Iris pigment epithelial cell (primary cell): ENCODE measurements around the gene PTCH2.
A peak's percentile ranks its signal among the peaks of the same experiment; 100 is the strongest.
"Not testable (repeated sequence)": the region's sequence is repeated elsewhere in the genome, so short reads cannot be mapped to it uniquely, and the experiment has no call there.

Experiments used
- DNase-seq: peaks from one replicate; pipeline ENCODE4 v3.0.0-alpha.2; 2011; ENCODE audit warnings: low read depth

Gene PTCH2

DNA sequence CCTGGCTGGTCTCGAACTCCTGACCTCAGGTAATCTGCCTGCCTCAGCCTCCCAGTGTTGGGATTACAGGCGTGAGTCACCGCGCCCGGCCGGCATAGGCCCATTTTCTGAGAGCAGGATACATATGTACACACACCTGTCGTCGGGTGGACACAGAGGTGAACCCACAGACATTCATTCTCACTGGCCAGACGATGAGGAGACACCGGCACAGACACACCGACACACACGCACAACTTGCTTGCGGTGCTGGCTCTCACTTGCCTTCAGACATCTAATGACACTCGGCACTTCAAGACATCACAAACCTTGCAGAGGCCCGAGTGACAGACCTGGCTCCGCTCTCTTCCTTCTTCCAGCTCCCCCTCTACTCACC, 579 bp downstream of the PTCH2 start:
- DNase-seq, result peak; percentile 18

DNA sequence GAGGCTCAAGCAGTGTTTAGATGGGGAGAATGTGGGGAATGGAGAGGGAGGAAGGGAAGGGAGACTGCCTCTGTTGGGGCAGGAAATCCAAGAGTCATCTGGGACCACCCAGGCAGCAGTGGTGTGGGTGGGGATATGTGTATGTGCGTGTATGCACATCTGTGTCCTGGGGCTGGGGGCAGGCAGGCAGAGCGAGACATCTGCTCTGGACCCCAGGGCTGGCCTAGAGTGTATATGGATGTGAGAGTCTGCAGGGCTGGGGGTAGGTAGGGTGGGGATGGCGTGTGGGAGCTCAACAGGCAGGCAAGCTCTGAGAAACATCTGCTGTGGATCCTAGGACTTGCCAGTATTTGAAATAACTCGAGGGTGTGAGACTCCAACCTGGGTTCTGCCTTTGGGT, 3.5 kb downstream of the PTCH2 start:
- DNase-seq, result no peak

DNA sequence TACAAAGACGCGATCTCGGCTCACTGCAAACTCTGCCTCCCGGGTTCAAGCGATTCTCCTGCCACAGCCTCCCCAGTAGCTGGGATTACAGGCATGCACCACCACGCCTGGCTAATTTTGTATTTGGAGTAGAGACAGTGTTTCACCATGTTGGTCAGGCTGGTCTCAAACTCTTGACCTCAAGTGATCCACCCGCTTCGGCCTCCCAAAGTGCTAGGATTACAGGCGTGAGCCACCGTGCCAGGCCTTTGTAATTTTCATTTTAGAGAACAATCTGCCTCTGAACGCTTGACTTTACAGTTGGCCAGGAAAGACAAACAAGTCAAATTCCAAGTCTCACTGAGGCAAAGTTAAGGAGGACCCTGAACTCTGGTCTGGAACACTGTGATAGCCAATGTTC, 4.8 kb downstream of the PTCH2 start:
- not testable (repeated sequence) for DNase-seq

DNA sequence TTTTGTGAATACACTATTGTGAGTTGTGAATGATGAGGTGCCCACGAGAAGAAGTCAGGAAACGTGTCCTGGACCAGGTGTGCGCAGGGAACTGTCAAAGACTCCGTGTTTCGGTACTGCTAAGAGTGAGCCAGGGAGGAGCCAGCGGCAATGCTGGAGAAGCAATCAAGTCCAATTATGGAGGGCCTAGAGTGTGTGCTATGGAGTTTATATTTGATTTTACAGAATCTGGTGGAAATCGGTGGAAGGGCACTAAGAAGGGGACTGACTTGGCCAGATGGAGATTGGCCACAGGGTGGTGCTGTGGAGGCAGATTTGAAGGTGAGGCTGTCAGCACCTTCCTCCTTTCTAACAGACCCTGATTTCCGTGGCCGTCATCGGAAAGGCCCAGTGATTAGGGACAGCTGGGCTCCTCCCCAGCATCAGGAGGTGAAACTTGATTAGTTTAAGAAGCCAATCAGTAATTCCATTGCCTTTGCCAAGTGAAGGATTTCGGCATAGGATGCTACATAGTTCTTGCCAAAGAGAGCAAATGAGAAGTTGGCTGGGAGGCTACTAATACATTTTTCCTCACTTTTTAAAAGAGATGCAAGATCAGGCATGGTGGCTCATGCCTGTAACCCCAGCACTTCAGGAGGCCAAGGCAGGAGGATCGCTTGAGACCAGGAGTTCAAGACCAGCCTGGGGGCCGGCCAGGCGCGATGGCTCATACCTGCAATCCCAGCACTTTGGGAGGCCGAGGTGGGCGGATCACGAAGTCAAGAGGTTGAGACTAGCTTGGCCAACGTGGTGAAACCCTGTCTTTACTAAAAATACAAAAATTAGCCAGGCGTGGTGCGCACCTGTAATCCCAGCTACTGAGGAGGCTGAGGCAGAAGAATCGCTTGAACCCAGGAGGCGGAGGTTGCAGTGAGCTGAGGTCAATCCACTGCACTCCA, 7.0 kb downstream of the PTCH2 start:
- peak; percentile 81 for DNase-seq

DNA sequence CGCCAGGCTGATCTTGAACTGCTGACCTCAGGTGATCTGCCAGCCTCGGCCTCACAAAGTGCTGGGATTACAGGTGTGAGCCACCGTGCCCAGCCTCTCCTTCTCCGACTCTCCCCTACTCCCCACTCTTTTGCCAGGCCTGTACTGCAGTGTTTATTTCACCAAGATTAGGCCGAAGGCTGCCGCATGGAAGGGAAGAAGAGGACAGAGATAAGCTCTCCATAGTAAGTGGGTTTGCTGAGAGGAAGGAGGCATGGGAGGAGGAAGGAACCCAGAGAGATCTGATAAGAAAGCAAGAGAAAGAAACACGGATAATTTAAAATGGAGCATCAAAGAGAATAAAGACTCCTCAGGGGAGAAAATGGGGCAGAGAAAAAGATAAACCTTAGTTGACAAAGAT, 8.7 kb downstream of the PTCH2 start:
- DNase-seq, result no peak

DNA sequence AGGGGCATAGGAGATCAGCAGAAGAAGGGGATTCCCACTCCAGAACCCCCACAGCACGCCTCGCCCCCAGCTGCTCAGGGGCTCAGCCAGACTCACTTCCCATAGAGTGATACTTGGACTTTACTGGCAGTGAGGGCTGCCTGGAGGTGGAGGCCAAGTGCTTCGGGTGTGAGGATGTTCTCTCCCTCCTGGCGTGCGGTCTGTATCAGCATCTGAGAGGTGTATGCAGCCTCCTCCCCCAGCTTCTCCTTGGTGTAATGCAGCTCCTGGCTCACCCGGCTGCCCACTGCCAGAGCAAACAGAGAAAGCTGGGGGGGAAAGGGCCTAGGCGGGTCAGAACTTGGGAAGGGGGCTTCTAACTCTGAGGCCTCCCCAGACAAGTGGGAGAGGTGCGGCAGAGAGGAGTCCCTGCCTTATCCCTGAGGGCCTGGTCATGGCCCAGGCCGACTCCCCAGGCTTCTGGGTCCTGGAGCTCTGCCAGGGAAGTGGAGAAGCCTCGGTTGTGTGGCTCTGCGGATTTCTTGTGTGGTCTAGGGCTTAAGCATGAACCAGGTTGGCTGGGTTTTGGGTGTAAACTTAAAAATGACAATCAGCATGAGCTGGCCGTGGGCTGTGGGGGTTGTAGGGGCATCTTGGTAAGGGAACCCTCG, 10.9 kb downstream of the PTCH2 start:
- DNase-seq, result peak; percentile 29

DNA sequence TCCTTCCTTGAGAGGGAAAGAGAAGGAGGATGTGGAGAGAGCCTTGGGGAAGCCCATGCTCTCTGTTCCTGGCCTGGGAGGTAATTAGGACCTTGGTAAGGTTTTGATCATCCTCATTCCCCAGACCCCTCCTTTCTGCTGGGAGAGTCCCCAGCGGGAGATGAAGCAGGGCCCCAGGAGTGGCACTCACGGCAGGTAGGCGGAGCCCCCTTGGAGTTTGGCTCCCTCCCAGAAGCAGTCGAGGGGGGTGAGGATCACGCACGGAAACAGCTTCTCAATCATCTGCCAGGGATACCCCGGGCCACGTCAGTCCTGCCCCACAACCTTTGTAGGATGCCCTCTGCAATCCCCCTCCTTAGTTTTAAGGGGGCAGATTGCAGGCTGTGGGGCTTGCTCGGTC, 11.5 kb downstream of the PTCH2 start:
- no peak for DNase-seq

DNA sequence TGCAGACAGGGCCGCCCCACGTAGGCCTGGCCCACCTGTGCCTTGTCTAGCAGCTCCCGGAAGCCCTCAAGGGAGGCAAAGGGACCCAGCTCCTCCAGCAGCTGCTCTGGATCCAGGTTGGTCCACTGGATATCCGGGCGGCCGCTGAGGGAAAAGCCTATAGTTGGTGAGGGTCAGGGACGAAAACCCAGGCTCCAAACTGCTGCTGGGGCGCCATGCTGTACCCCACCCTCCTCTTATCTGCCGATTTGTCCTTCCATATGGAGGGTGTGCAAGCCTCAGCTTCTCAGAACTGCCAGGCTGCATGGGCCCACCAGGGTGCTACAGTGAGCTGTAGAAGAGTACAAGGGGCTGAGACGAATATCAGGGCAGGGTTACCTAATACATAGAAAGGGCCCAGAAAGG, 12.2 kb downstream of the PTCH2 start:
- no peak for DNase-seq

DNA sequence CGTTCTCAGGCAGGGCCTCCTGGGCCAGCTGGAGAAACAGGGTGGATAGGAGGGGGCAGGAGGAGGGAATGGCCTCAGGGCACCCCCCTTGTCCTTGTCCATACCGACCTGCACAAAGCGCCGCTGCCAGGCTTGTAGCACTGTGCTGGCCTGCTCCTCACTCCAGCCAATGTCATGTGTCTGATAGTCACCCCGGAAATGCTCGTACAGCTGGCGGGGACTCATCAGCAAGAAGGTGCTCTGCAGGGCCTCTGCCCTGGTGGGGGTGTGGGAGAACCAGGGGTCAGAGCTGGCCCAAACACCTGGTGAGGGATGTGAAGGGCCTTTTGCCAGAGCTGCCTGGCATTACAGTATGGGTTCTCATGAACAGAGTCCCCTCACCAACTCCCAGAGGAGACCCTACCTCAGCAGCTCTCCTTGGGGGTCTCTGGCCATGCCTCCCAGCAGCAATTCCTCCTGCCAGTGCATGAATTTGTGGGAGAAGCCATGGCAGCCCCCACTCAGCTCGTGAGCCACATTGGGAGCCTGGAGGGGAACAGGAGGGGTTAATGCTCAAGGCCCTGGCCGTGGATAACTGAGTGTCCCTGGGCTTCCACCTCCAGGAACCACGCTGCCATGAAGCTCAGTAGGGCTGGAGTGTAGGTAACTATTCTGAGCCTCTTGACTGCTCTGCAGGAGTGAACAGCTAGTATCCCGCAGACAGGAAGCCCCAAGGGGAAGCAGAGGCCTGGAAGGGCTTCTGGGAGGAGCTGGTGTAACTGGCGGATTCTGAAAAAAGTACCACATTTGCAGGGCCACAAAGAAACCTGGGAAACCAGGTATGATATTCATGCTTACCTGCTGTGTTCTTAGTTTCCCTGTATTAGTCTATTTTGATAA, 13.3 kb downstream of the PTCH2 start:
- DNase-seq, result no peak

DNA sequence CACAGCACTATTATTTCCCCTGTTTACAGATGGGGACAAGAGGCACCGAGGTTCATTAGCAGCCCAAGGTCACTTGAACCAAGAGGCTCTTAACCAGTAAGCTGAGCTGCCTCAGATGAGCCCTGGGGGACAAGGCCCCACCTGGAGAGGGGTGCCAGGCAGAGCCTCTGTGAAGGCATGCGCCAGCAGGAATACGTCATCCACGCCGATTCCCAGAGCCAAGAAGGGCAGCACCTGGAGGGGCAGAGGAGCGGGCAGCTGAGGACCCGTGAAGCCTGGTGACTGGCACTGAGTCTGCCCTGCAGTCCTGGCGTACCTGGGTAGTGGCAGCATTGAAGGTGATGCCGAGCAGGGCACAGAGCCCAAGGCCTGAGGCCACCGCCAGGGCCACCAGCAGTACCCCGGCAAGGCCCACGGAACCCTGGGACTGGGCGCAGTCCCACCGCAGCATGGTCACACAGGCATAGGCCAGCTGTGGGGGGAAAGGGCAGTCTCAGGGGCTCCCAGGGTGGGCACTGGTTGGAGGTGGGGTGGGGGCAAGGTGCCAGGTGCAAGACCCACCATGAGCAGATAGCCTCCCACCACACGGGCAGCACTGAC, 14.1 kb downstream of the PTCH2 start:
- DNase-seq, result no peak

DNA sequence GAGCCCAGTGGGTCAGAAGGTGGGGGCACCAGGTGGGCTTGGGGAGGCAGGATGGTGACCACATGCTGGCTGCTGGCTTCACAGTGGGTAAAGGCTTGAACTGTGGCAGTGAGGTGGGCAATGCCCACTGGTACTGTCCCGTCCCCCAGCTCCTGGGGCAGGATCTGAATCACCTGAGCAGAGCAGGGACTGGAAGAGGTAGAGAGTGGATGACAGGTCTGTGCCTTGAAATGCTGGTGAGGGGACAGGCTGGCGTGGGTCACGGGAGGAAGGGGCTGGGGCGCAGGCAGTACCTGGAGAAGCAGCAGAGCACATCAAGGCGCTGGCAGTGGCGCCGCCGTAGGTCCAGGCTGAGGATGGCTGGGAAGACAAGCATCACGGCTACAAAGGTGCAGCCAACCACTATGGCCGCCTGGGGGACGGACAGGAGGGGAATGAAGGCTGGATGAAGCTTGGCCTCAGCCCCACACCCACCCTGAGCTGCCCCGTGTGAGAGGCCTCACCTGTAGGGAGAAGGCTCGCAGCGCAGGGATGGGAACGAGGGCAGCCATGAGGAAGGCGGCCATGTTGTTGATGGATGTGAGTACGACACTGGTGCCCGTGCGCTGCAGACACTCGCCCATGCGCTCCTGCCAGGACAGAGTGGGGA, 14.9 kb downstream of the PTCH2 start:
- no peak for DNase-seq

DNA sequence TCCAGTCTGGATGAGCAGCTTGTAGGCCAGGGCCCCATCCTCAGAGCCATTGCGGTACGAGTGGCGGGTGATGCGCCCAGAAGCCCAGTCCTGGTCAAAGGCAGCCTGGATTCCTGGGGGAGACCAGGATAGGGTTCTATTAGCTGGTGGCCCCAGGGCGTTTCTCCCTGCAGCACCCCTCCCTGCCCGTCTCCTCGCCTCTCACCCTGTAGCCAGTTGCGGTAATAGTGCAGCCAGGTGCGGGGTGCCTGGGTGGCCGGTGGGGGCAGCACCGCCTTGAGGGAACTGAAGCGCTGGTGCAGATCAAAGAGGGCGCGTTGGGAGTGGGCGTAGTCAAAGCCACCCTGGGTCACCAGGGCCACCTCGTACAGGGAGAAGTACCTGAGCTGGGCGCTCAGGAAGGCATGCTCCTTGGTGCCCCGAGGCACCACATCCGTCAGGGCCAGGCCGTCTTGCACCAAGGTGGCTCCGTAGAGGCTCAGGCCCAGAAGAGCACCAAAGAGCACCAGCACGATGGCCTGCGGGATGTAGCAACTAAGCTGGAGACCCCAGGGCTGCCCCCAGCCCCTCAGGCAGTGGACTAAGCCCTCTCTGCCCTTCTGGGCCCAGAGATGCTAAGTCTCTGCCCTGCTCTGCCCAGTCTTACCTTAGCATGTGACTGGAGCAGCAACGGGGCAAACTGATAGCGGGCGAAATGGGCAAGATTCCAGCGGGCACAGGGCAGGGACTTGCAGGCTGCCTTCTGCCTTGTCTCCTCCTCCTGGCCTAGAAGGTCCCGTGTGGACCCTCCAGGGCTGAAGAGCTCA, 15.7 kb downstream of the PTCH2 start:
- no peak for DNase-seq

DNA sequence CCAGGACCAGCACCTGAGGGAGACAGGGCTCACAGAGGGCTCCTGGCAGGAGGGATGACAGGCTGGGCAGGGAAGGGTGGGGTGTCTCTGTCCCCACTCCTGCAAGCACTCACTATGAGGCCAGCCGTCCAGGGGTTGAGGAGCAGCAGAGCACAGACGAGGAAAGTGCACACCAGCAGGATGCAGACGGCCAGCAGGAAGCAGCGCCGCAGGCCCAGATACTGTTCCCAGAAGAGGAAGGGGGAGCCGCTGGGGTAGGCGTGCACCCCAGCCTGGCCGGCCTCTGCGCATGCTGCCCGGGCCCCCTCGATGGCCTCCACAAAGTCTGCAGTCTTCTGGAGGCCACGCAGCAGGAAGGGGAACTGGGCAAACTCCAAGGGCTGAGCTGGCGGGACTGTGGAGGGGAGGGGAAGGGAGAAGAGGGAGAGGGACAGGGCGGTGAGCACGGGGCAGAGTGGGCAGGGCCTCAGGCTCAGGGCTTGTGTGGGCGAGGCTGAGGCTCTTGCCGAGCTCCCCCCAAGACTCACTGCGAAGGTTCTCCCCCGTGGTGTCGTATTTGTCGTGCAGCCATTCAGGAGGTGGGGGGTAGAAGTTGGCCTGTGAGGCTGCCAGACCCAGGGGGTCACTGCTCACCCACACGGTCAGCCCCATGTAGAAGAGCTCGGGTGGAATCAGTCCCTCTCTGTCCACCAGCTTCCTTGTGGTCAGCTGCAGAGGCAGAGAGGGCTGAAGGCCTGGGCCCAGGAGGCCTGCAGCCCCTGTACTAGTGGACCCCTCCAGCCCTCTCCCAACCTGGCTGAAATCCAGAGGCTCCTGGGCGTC, 16.5 kb downstream of the PTCH2 start:
- DNase-seq, result no peak

DNA sequence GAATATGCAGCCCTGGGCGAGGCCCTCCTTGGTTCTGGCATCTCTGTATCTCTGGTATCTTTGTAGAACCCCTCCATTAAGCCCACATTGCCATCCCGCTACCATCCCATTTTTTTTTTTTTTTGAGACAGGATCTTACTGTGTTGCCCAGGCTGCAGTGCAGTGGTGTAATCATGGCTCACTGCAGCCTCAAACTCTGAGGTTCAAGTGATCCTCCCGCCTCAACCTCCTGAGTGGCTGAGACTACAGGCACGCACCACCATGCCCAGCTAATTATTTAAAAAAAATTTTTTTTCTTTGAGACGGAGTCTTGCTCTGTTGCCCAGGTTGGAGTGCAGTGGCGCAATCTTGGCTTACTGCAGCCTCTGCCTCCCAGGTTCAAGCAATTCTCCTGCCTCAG, 18.7 kb downstream of the PTCH2 start:
- DNase-seq, result not testable (repeated sequence)

DNA sequence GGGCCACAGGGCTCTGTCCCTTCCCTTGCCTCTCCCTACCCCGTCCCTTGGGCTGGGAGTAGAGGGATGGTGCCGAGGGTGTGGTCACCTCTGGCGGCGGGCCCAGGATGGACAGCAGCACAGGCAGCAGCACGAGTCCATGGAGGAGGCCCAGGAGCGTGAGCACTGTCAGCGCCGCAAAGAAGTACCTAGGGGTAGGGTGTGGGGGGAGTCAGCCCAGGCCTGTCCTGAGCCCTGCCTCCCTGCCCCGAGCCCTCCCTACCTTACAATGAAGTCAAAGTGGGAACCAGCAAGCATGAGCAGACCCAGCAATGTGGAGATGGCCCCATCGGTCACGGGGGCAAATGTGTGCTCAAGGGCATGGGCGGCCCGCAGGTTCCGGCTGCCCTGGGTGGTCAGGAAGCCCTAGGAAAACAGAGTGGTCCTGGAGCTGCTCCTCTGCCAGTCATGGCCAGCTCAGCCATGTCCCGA, 20.0 kb downstream of the PTCH2 start:
- DNase-seq, result no peak

DNA sequence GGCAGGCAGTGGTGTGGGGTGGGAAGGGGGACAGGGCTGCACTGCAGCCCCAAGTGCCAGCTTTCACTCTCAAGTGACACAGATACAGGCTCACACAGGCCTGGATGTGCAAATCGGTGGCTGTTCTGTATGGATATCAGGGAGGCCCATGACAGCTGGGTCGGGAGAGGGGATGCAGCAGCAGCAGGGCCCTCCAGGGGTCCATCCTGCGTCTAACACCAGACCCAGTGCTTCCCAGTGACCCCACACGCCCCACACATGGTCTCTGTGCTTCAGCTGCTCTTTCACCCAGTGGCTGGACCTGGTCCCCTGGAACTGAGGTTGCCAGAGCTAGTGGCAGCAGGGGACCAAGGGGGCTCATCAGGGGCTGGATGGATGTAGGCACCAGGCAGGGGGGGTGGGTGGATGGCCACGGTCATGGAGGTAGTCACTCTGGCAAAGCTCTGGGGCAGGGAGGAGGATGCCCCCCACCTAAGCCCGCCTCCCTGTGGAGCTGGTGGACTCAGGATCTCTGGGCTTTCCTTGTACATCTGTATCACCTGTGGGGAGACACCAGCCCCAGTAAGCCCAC, 20.8 kb downstream of the PTCH2 start:
- no peak for DNase-seq

DNA sequence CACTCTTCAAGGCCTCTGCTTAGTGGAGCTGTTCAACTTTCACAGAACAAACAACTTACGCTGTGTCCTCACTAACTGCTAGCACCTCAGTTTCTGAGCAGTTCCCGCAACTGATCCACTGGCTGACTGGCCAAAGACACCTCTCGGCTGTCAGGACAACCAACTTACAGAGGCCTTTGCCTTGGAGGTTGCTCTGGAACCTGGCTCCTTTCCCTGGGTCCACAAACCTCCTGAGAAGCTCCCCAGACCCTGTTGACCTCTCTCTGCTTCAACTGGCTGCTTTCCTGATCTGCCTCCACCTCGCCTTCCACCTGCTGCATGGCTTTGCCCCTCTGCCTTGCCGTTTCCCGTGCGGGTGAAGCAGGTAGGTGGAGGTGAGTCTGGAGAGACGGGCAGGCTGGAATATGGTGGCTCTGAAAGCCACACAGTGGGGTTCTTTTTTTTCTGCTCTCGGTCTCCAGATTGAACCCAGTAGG, 21.8 kb downstream of the PTCH2 start:
- DNase-seq, result no peak

DNA sequence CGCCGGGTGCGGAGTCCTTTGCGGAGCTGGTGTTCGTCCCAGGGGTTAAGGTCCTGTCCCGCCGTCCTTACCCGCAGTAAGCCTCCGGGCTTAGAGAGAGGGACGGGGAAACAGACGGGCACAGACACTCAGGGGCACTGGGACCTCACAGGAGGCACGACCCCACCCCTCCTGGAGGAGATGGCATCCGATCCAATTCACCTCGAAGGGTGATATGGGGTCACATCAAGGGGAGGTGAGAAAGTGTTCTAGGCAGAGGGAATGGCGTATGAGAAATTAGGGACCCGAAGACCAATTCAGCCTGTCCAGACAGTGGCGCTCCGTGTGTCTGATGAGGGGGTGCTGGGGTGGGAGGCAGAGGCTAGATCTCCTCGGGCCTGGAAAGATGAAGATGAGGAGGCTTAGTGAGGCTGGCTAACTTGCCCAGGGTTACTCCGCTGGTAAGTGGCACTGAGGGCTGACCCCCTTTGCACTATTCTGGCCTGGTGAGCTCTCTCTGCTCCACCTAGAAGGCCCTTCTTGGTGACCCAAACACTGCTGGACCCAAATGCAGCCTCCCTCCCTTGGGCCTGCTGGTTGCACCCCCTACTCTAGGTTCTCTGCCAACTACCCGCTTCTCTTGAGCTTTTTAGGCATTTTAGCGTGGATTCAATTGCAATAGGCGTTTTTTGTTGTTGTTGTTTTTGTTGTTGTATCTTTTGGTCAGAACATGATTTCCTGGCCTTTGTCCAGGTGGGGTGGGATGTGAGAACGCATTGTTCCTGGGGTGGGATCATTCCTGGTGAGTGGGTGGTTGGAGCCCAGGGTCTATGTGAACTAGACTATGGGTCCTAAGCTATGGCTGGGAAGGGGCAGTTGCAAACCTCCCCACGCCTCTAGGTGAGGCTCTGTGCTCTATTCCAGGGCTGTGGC, 22.5 kb downstream of the PTCH2 start:
- DNase-seq, result no peak
